GM12878 (cell line): ENCODE data around the gene SLC6A7. TPM values are rescaled to one million over a fixed set of nuclear protein-coding genes. Genes with fewer than 3 reads are reported as not detected.

Source experiments
- ATAC-seq: fragments of 200-7000 bp; cut with Tn5 transposase; 3 replicates; pipeline ENCODE4 v1.9.1; 2020; ENCODE audit warnings: mild to moderate bottlenecking, moderate library complexity
- BruUV-seq: library from RNA; stranded (reverse); fragments of 400-500 nt; replicated peaks from 2 replicates; lab custom pipeline; 2021; lab: Mats Ljungman, UMichigan
- CTCF ChIA-PET: fragments of 300-600 bp; sonication (Branson Sonifier 250); formaldehyde crosslinking; extraction: SDS; loops from one replicate; lab custom pipeline; 2021; ENCODE audit warnings: inconsistent platforms; lab: Yijun Ruan, JAX
- POLR2A ChIA-PET: fragments of 350-600 bp; formaldehyde crosslinking; extraction: SDS; loops from one replicate; lab custom pipeline; 2021; ENCODE audit warnings: inconsistent platforms; lab: Charles Lee
- RAD21 ChIA-PET: fragments of 300-600 bp; sonication (Branson Sonifier 250); formaldehyde crosslinking; loops from one replicate; lab custom pipeline; 2023; ENCODE audit warnings: antibody characterized with exemption; ENCODE audit not compliant: unreplicated experiment; lab: Charles Lee
- SMC1A ChIA-PET: fragments of 300-600 bp; sonication (Branson Sonifier 250); formaldehyde crosslinking; loops from one replicate; lab custom pipeline; 2023; ENCODE audit not compliant: unreplicated experiment, uncharacterized antibody; lab: Charles Lee
- DNase-seq: peaks from one replicate; pipeline ENCODE4 v3.0.0-alpha.2; 2011; ENCODE audit warnings: low read depth, low spot score
- FAIRE-seq: peaks from 3 replicates; lab custom pipeline; 2011; peaks lifted over from hg19 to GRCh38; lab: Jason Lieb, UNC
- H2AFZ ChIP-seq: 2 replicates; pipeline ENCODE4 v1.6.0; 2011; ENCODE audit warnings: low read depth, low read length, control low read depth; ENCODE audit not compliant: control insufficient read depth
- H3K27ac ChIP-seq: 2 replicates; pipeline ENCODE4 v1.5.1; 2011; ENCODE audit warnings: control low read depth; ENCODE audit not compliant: control insufficient read depth, insufficient read depth
- H3K27me3 ChIP-seq, 2 experiments: replicated peaks in 1 of 2; 2 replicates each; pipeline versions ENCODE4 v1.6.0 to v1.6.1; 2011; ENCODE audit warnings: low read length in 1 of 2; ENCODE audit not compliant: control insufficient read depth in 2 of 2, insufficient read depth in 2 of 2
- H3K36me3 ChIP-seq, 2 experiments: 2 replicates each; pipeline ENCODE4 v1.5.1; 2011; ENCODE audit warnings: low read length in 1 of 2; ENCODE audit not compliant: control insufficient read depth in 2 of 2, insufficient read depth in 2 of 2
- H3K4me1 ChIP-seq: 2 replicates; pipeline ENCODE4 v1.6.1; 2011; ENCODE audit warnings: mild to moderate bottlenecking, low read length, moderate library complexity, mixed read lengths; ENCODE audit not compliant: control insufficient read depth, insufficient read depth
- H3K4me2 ChIP-seq: 2 replicates; pipeline ENCODE4 v1.6.0; 2011; ENCODE audit warnings: control low read depth; ENCODE audit not compliant: control insufficient read depth, insufficient read depth
- H3K4me3 ChIP-seq: fragments of 200-600 bp; sonication (generic); 2 replicates; pipeline ENCODE4 v1.5.1; 2016
- H3K79me2 ChIP-seq: 2 replicates; pipeline ENCODE4 v1.6.0; 2011; ENCODE audit warnings: low read length; ENCODE audit not compliant: control insufficient read depth, insufficient read depth
- H3K9ac ChIP-seq: 2 replicates; pipeline ENCODE4 v1.8.0; 2011; ENCODE audit warnings: low read length, control low read depth, mixed read lengths; ENCODE audit not compliant: control insufficient read depth, insufficient read depth
- H3K9me3 ChIP-seq: replicated peaks from 3 replicates; pipeline ENCODE4 v1.5.1; 2011; ENCODE audit warnings: mild to moderate bottlenecking, low read length; ENCODE audit not compliant: control insufficient read depth, insufficient read depth
- H4K20me1 ChIP-seq: 2 replicates; pipeline ENCODE4 v1.6.0; 2011; ENCODE audit not compliant: control insufficient read depth, insufficient read depth
- CBX3 ChIP-seq: fragments of 200-600 bp; sonication (generic); IDR thresholded peaks from 2 replicates; pipeline ENCODE4 v1.6.1; 2016; ENCODE audit warnings: low read depth, borderline replicate concordance
- CBX5 ChIP-seq: sonication (generic); IDR thresholded peaks from 2 replicates; pipeline ENCODE4 v1.6.1; 2016; ENCODE audit warnings: low read depth, moderate library complexity, mild to moderate bottlenecking, inconsistent platforms
- EGR1 ChIP-seq, 2 experiments: IDR thresholded peaks; 1 replicate in 1 of 2; 2 replicates in 1 of 2; pipeline ENCODE4 v1.6.1; 2011 to 2012; ENCODE audit warnings: low read depth in 2 of 2, low read length in 2 of 2, borderline replicate concordance in 1 of 2, mild to moderate bottlenecking in 1 of 2, moderate library complexity in 1 of 2
- GABPA ChIP-seq: IDR thresholded peaks from 2 replicates; pipeline ENCODE4 v1.6.1; 2014; ENCODE audit warnings: antibody characterized with exemption, low read depth, mild to moderate bottlenecking, inconsistent platforms
- KDM1A ChIP-seq: fragments of 200-600 bp; sonication (generic); IDR thresholded peaks from 2 replicates; pipeline ENCODE4 v1.6.1; 2016; ENCODE audit warnings: borderline replicate concordance
- SIX5 ChIP-seq: IDR thresholded peaks from 2 replicates; pipeline ENCODE4 v1.6.1; 2011; ENCODE audit warnings: mild to moderate bottlenecking, low read depth, low read length, moderate library complexity; ENCODE audit not compliant: severe bottlenecking
- SUZ12 ChIP-seq: fragments of 200-600 bp; sonication (generic); IDR thresholded peaks from one replicate; pipeline ENCODE4 v1.6.1; 2018; ENCODE audit warnings: antibody characterized with exemption, mild to moderate bottlenecking; ENCODE audit not compliant: unreplicated experiment
- ZNF274 ChIP-seq: IDR thresholded peaks from one replicate; pipeline ENCODE4 v1.8.0; 2011; ENCODE audit not compliant: insufficient read length, insufficient read depth
- WGBS: methylation state at CpG from one replicate; pipeline ENCODE4 v1.1.6; 2016; ENCODE audit warnings: low lambda C conversion rate; ENCODE audit not compliant: insufficient replicate concordance, insufficient coverage; ENCODE audit errors: missing lambda C conversion rate; 5-methylcytosine and 5-hydroxymethylcytosine counted together
- in situ Hi-C: fragments of 300-500 bp; cut with MboI; formaldehyde crosslinking; loops from 9 replicates; pipeline ENCODE4 v1.14.3; 2018; ENCODE audit warnings: mixed read lengths
- intact Hi-C: fragments of 100-400 bp; cut with micrococcal nuclease; formaldehyde crosslinking; loops from one replicate; pipeline ENCODE4 v1.14.2; 2022; ENCODE audit not compliant: unreplicated experiment
- polyA plus RNA-seq, 11 experiments: library from polyadenylated mRNA; depleted of rRNA in 4 of 11; unstranded in 6 of 11; stranded (reverse) in 5 of 11; fragments of >200 nt; fragmentation: Nextera tagmentation in 4 of 11; fragmentation: Illumina TruSeq in 1 of 11; extraction: Ambion mirVana in 4 of 11; extraction: Trizol in 1 of 11; gene quantifications; 1 replicate in 1 of 11; 2 replicates in 10 of 11; pipeline versions ENCODE4 v1.2.1 to v1.2.3, GENCODE V29; 2011 to 2016; ENCODE audit warnings: inconsistent platforms in 2 of 11, missing spikeins in 2 of 11, low read depth in 1 of 11
- total RNA-seq, 4 experiments: library from RNA; depleted of rRNA in 3 of 4; stranded (reverse); fragments of >200 nt in 3 of 4; fragmentation: Illumina TruSeq in 1 of 4; extraction: Trizol in 1 of 4; gene quantifications; 2 replicates each; pipeline versions ENCODE4 v1.2.1 to v1.2.3, GENCODE V29; 2013 to 2021
- TF ChIP-seq, protein P1 (sequence below): fragments of 450-650 bp; IDR thresholded peaks from 2 replicates; pipeline ENCODE4 v1.6.1; 2016; ENCODE audit warnings: mild to moderate bottlenecking, moderate library complexity, borderline replicate concordance

SLC6A7 gene
- total and polyA plus RNA-seq, 10 of the 15 experiments (the other 5 are each of a cell fraction or from before 2014, with no cell fraction given) = 0.01 to 0.15 (median 0.06) TPM; not detected in 7

DNA sequence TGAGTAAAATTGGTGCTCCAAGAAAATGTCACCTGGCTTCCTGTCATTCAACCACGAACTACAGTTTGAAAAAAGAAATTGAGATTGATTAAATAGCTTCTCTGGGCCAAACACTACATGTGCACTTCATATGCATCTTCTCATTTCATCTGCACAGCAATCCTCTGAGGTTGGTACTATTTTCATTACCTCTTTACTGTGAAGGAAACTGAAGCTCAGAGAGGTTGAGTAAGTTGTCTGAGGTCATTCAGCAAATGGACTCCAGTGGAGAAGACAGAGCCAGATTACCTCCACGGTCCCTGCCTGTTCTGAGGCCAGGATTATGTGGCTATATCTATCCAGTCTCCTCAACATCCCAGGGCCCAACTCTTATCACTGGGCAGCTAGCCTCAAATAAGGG, 46.5 kb downstream of the SLC6A7 start (continued):
- no peak for TF ChIP-seq SUZ12
- no peak for TF ChIP-seq SIX5
- no peak for TF ChIP-seq GABPA
- TF ChIP-seq ZNF274 = no peak
- TF ChIP-seq KDM1A = no peak

DNA sequence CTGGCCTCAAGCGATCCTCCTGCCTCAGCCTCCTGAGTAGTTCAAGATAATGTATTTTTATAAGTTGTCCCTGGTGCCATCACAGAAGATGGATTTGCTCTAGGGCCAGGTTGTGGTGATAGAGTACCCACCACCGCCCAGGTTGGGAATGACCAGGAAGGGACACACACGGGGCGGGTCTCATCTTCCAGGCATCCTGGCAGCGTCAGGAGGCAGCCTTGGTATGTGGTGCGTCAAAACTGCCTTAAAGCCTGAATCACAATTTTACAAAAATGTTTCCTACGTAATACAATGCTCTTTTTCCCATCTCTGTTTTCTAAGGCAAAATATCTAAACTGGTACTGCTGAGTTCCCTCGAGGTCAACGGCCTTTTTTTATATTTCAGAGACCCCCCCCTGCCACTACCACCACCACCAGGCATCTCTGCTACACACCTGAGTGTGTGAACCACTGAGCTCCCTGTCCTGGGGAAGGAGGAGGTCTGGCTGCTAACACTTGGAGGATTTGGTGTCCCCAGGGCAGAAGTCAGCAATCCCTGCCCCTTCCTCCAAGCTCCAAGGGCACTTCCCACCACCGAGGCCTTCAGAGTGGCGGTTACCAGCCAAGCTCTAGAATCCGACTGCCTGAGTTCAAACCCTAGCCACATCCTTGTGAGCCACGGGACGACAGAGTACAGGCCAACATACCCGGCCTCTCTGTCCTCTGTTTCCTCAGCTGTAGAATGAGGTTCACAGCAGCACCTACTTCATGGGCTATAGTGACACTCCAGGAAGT, 47.3 kb downstream of the SLC6A7 start:
- intact Hi-C loops = no loop called here
- Histone ChIP-seq H3K27me3 (no peaks in the 10 kb centered on the region; a peak in 1 of 4 replicates), H3K27ac (no peak overlapping the region), H3K36me3 (no peaks in the 10 kb centered on the region), H4K20me1 (no peaks in the 10 kb centered on the region), H3K4me2 (no peak overlapping the region), H2AFZ (no peak overlapping the region), H3K4me1 (no peaks in the 10 kb centered on the region), H3K79me2 (no peaks in the 10 kb centered on the region), H3K4me3 (no peak overlapping the region), H3K9me3 (no peaks in the 10 kb centered on the region), H3K9ac (no peak overlapping the region)
- ChIA-PET CTCF (no interaction called here), SMC1A (no interaction called here), RAD21 (no interaction called here), POLR2A (no interaction called here)
- FAIRE-seq (no peak), ATAC-seq (no peak), DNase-seq (no peak)
- in situ Hi-C loops = no loop called here
- no peak for TF ChIP-seq EGR1 (IDR thresholded peaks at IDR 0.05; ENCODE audit: borderline replicate concordance in 1 of 2, low read depth in 2 of 2, low read length in 2 of 2)
- TF ChIP-seq, protein P1, sequence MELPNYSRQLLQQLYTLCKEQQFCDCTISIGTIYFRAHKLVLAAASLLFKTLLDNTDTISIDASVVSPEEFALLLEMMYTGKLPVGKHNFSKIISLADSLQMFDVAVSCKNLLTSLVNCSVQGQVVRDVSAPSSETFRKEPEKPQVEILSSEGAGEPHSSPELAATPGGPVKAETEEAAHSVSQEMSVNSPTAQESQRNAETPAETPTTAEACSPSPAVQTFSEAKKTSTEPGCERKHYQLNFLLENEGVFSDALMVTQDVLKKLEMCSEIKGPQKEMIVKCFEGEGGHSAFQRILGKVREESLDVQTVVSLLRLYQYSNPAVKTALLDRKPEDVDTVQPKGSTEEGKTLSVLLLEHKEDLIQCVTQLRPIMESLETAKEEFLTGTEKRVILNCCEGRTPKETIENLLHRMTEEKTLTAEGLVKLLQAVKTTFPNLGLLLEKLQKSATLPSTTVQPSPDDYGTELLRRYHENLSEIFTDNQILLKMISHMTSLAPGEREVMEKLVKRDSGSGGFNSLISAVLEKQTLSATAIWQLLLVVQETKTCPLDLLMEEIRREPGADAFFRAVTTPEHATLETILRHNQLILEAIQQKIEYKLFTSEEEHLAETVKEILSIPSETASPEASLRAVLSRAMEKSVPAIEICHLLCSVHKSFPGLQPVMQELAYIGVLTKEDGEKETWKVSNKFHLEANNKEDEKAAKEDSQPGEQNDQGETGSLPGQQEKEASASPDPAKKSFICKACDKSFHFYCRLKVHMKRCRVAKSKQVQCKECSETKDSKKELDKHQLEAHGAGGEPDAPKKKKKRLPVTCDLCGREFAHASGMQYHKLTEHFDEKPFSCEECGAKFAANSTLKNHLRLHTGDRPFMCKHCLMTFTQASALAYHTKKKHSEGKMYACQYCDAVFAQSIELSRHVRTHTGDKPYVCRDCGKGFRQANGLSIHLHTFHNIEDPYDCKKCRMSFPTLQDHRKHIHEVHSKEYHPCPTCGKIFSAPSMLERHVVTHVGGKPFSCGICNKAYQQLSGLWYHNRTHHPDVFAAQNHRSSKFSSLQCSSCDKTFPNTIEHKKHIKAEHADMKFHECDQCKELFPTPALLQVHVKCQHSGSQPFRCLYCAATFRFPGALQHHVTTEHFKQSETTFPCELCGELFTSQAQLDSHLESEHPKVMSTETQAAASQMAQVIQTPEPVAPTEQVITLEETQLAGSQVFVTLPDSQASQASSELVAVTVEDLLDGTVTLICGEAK = no peak
- TF ChIP-seq CBX5 = no peak
- TF ChIP-seq CBX3 = no peak
- WGBS = 56% methylated on average over 15 of the region's 15 CpGs
- no TSS peak for BruUV-seq
